ENCODE data around the gene GNAT3.

GNAT3 gene

GRCh38 chr7:80528689-80529088 is 16.8 kb upstream of the GNAT3 start:
- no peak for TF ChIP-seq CTCF (IDR thresholded peaks at IDR 0.05; ENCODE audit: low read length, missing control alignments)
- no peak for DNase-seq (ENCODE audit: low read depth)
- H3K4me3 ChIP-seq (replicated peaks; ENCODE audit: low read depth, low read length) = no peak overlapping the region

- no peak for TF ChIP-seq CTCF (IDR thresholded peaks at IDR 0.05; ENCODE audit: low read length, missing control alignments)
- no peak for DNase-seq (ENCODE audit: low read depth)
- no peak overlapping the region for H3K4me3 ChIP-seq (replicated peaks; ENCODE audit: low read depth, low read length)
Observed at GRCh38 chr7:80526472-80526871, 14.6 kb upstream of the GNAT3 start.

- no peak for TF ChIP-seq CTCF (IDR thresholded peaks at IDR 0.05; ENCODE audit: low read length, missing control alignments)
- no peak overlapping the region for H3K4me3 ChIP-seq (replicated peaks; ENCODE audit: low read depth, low read length)
- no peak for DNase-seq (ENCODE audit: low read depth)
Observed at GRCh38 chr7:80524693-80525092, 12.8 kb upstream of the GNAT3 start.

GRCh38 chr7:80521809-80522208 is 9.9 kb upstream of the GNAT3 start:
- DNase-seq (ENCODE audit: low read depth) = no peak
- no peak for TF ChIP-seq CTCF (IDR thresholded peaks at IDR 0.05; ENCODE audit: low read length, missing control alignments)
- no peak overlapping the region for H3K4me3 ChIP-seq (replicated peaks; ENCODE audit: low read depth, low read length)

GRCh38 chr7:80520199-80520598 is 8.3 kb upstream of the GNAT3 start:
- no peak for DNase-seq (ENCODE audit: low read depth)
- no peak overlapping the region for H3K4me3 ChIP-seq (replicated peaks; ENCODE audit: low read depth, low read length)
- TF ChIP-seq CTCF (IDR thresholded peaks at IDR 0.05; ENCODE audit: low read length, missing control alignments) = no peak

GRCh38 chr7:80517282-80517747 is 5.5 kb upstream of the GNAT3 start:
- no peak for DNase-seq (ENCODE audit: low read depth)
- no peak overlapping the region for H3K4me3 ChIP-seq (replicated peaks; ENCODE audit: low read depth, low read length)
- TF ChIP-seq CTCF (IDR thresholded peaks at IDR 0.05; ENCODE audit: low read length, missing control alignments) = no peak

- no peak overlapping the region for H3K4me3 ChIP-seq (replicated peaks; ENCODE audit: low read depth, low read length)
Observed at GRCh38 chr7:80515298-80515697, 3.4 kb upstream of the GNAT3 start.

More at GRCh38 chr7:80515298-80515697, 3.4 kb upstream of the GNAT3 start:
- DNase-seq (ENCODE audit: low read depth) = no peak
- no peak for TF ChIP-seq CTCF (IDR thresholded peaks at IDR 0.05; ENCODE audit: low read length, missing control alignments)
